Jurkat, Clone E6-1 (cell line): Measurements from ENCODE around the gene SIAH2.

Experiments
- DNase-seq: peaks from one replicate; pipeline ENCODE4 v3.0.0-alpha.2; 2011; ENCODE audit warnings: low read depth, low spot score
- H3K4me3 ChIP-seq: 2 replicates; pipeline ENCODE4 v1.5.1; 2011; ENCODE audit warnings: mild to moderate bottlenecking, low read length, control low read depth, moderate library complexity

Gene SIAH2

DNA sequence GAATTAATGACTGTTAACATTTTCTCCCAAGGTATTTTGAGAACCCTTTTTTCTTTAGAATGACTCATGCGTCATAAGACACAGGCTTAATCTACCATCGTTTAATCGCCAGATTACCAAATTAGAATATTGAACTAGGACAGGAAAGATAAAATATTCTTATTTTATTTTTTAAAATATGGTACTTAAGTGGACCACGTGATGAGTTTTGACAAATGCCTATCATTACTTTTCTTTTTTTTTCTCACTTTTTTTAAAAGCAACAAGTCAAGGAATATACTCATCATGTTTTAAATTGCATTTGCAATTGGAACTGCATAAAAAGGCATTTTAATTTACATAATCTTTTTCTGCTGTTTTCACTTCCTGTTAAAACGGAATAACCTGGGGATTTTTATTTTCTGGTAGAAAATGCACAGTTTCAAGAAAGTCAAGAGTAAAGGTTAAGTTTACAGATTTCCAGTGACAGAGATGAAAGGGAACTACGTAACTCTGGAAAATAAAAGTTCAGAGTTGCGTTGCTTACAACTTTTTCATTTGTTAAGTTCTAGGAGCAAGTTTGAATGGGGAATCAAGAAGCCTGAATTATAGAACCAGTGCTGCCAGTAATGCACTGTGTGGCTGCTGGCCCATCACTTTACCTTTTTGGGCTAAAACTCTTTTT lies 23.6 kb downstream of the SIAH2 start:
- no peak overlapping the region for H3K4me3 ChIP-seq
- DNase-seq, result no peak

DNA sequence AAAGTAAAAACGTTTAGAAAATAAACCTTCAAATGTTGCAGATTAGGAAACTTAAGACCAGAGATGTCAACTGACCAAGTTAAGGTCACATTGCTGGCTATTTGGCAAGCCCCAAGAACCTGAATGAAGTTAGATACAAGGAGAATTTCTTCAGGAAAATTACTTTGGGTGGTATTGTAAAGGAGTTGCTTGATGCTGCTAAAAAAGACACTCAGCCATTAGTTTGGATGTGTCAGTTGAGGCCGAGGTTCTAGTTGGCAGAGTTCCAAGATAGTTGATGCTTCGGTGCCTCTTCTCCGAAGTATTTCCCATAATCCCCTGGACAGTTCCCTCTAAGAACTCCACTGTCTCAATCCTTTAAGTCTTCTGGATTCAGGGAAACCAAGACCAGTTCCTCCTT lies 24.3 kb downstream of the SIAH2 start:
- DNase-seq, result no peak
- H3K4me3 ChIP-seq, result no peak overlapping the region

DNA sequence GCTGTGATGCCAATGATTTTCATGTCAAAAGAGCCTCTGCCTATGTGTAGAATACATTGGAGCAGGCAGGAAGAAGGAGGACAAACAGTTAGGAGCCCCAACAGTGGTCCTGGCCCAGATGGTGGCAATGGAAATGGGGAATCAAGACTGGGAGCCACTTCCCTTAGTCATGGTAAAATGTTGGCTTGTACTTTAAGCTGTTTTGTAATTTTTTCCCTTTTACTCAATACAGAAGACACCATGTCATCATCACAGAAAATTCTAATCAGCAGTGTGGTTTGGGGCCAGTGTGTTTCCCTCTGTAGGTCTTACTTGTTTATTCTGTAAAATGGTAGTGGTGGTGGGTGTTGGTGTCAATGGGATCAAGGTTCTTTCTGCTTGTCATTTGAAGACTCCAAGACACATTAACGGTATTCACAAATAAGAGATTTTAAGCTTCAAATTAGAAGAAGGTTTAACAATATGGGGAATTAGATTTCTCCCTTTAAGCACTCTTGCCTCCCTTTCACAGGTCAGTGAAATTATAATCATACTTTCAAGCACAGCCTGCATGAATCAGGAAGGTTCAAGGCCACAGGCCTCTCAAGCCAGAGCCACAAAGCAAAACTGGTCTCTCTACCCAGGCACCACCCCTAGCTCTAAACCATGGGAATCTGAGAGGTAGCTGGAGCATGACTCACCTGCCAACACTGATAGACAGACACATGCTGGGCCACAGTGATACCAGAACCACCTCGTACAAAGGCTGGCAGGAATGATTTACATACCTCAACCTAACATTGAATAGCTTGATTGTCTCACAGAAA lies 24.9 kb downstream of the SIAH2 start:
- no peak for DNase-seq
- H3K4me3 ChIP-seq, result no peak overlapping the region

DNA sequence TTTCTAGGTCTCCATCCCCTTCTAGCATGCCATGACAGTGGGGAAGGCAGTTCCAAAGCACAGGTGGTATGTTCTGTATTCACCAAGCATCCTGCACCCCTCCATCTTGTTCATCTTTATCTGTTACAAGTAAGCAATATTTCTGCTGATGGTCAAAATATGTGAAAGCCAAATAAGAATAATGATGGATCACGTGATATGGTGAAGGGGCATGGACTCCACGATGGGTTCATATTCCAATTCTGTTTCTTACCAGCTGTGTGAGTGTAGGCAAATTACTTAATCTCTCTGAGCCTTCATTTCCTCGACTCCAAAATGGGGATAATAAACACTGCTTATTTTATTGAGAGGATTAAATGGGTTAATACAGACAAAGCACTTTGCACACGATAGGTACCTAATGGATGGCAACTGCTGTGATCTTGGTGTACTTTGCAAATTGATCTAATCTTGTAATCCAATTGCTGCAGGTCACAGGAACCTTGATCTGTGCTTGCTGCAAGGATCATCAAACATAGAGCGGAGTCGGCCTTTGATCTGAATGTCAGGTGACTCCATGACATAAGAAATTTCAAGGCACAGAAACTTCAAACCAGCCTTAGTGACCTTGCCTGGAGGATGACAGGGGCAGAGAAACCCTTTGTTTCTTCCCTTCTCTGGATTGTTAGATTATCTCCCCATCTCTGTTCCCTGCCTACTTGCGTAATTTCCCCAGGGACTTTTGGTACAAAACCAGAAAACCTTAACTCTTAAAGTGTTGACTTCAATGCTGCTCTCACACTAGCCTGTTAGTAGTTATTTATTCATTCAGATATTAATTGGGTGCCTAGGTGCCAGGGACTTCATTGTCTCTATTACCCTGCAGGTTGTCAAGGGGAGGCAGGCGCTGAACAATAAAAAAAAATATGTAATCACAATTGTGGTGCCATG lies 25.8 kb downstream of the SIAH2 start:
- no peak for DNase-seq

DNA sequence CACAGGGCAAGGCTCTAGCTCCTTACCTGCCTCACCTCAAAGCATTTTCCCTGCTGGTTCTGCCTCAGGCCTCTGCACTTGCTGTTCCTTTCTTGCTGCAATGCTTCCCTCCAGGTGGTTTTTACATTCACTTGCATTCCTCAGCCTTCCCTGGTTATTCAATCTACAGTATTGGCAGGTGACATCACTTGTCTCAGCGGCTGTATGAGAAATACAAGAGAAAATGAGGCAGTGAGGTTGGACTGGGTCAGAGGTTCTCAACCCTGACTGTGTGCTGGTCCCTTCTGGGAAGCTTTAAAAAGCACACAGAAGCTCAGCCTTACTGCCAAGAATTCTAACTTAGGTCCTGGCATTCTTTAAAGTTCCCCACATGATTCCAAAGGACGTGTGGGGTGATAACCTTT lies 26.7 kb downstream of the SIAH2 start:
- H3K4me3 ChIP-seq, result no peak overlapping the region

More for the DNA sequence above, 25.8 kb downstream of the SIAH2 start:
- no peak overlapping the region for H3K4me3 ChIP-seq

DNA sequence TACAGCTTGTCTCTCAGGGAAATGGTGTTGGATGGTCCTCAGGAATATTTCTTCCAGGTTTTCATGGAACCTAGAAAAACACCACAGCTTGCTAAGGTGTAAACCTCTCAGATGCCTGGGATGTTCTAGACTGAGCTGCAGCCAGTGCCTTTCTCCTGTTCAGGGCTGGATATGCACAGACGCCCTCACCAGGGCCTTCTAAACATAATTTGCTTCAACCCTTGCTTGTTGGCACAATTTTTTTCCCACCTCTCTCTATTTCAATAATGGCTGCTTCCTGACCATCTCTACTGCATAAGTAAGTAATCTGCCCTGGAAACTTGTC lies 28.2 kb downstream of the SIAH2 start:
- no peak for DNase-seq
- no peak overlapping the region for H3K4me3 ChIP-seq

More for the DNA sequence above, 26.7 kb downstream of the SIAH2 start:
- DNase-seq, result no peak

DNA sequence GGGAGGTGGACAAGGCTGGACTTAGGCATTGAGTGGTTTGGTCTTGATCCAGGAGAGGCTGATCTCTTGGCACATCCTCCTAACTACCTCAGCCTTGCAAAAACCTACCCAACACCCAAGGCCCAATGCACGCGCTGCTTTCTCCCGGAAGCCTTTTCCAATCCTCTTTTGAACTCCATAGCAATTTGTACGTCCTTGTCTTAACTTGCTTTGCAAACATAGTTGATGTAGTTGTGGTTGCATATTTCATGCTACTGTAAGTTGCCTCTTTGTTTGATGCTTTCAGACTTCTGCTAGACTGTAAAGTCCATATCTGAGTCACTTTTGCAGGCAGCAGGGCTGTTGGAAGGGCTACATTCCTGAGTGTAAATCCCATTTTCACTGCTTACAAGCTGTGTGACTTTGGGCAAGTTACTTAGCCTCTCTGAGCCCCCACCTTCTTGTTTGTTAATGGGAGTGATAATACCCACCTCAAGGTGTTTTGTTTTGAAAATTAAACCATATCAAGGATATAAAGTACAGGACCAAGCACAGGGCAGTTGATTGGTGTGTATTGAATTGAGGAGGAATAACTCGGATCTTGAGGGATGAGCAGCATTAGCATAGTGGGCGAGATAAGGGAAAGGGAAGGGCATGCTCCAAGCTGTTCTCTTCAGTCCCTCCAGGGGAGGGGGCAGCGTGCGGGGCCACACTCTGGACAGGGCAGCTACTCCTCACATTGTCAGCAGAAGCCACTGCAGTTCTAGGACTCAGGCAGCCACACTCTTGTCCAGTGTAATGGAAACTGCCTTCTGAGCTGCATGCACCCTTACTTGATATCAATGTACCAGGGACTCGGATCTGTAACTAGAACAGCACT lies 28.8 kb downstream of the SIAH2 start:
- no peak for DNase-seq
- no peak overlapping the region for H3K4me3 ChIP-seq

DNA sequence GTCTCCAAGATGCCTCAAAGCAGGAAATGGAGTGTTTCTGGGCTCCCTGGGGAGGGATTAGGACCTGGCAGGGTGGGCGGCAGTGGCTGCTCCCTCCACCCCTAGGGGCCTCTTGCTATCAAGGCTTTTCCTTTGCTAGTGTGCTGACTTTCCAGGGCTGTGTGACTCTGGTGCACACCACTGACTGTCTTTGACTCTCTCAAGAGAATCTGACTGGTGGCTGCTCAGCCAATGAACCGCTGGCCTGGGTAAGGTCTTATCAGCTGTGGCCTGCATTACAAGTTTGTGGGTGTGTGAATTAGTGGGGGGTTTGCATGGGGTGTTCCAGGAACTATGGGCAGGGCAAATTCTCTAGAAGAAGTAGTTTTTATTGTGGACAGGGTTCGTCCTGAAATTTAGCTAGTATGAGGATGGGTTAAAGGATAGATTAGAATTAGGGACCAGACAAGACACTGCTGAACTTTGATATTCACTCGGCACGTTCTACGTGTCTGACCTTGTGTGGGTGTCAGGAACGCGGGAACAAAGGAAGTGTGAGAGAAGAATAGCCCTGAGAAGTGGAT lies 29.5 kb downstream of the SIAH2 start:
- no peak overlapping the region for H3K4me3 ChIP-seq
- DNase-seq, result no peak

DNA sequence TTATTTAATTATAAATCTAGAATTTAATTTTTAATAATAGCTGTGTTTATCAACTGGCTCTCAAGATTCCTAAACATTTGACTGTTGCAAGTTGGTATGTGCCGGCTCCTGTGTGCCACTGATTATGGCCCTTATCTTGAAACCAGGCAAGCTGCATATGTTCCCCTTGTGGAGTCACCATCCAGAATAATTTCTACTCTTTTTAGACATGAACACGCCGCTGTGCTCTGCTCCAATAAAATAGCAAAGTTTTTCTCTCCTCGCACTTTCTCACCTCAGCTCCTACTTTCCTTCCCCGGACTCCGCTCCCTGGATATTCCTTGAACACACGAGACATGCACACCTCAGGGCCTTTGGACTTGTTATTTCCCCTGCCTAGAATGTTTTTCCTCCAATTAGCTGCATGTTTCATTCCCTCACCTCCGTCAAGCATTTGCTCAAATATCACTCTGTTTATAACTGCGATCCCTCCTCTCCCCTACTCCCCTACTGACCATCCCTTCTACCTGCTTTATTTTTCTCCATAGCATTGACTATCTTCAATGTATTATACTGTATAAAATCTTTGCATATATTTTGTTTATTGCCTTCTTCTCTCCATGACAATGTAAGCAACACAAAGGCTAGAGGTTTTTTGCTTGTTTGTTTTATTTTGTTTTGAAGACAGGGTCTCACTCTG lies 33.1 kb downstream of the SIAH2 start:
- H3K4me3 ChIP-seq, result no peak overlapping the region

DNA sequence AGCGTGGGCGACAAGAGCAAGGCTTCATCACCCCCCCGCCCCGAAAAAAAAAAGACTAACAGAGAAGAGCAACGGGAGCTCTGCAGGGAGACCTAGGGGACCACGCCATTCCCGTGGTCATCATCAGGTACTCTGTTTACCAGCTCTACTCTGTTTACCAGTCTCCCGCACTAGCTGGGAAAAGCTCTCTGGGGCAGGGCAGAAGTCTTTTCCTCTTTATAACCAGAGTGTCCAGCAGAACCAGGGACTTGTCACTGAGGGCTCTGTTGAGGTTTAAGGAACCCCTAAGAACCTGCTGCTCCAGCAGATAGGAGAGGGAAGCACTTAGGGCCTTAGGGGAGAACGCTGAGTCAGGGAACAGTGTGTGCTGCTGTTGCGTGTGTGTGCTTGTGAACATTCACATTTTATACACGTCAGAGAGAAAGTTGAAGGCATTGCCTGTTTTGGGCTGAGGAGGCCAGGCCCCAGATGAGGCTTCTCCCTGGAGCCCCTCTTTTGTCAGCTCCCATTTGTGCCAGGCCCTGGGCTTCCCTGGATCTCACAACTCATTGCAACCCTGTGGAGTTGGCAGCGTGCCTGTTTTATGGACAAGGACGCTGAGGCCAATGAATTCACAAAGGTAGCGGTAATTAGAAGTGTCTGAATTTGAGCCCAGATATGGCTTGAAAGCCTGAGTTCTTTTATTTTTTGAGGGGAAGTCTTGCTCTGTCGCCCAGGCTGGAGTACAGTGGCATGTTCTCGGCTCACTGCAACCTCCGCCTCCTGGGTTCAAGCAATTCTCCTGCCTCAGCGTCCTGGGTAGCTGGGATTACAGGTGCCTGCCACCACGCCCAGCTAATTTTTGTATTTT lies 35.1 kb downstream of the SIAH2 start:
- no peak for DNase-seq

More for the DNA sequence above, 33.1 kb downstream of the SIAH2 start:
- DNase-seq, result no peak

DNA sequence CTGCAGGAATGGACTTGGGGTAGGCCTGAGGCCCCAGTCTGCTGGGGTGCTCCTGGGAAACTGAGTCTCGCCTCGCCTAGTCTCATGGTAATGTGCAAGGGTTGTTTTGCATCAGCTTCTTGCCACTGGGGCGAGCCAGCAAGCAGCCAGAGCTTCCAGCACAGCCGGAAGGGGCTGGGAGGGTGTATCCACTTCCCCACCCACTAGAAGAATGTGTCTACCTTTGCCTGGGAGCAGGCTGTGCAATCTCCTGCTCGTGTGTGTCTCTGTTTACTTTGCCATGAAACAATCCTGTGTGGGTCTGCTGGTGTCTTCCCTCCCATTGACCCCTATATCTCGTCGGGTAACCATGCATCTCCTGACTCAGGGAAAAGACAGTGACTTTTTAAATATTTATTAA lies 37.4 kb downstream of the SIAH2 start:
- no peak for DNase-seq
- H3K4me3 ChIP-seq, result no peak overlapping the region

More for the DNA sequence above, 35.1 kb downstream of the SIAH2 start:
- H3K4me3 ChIP-seq, result no peak overlapping the region

DNA sequence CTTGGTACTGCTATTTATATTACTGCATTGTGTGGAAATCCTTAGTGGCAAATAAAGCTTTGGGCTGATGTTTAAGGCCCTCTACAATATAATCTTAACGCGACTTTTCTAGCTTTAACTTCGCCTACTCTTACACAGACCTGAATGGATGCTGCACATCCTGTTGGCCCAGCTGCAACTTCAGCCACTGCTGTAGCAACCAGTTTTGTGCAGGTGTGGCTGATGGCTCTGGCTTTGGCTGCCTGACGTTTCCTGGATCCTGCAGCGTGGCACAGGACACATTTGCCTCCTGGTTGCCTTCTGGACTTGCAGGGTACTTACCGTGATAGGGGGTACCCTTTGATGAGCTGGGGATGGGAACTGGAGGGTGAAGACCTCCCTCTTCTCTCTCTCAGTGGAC lies 39.0 kb downstream of the SIAH2 start:
- DNase-seq, result peak; percentile 60
- H3K4me3 ChIP-seq, result no peak overlapping the region

DNA sequence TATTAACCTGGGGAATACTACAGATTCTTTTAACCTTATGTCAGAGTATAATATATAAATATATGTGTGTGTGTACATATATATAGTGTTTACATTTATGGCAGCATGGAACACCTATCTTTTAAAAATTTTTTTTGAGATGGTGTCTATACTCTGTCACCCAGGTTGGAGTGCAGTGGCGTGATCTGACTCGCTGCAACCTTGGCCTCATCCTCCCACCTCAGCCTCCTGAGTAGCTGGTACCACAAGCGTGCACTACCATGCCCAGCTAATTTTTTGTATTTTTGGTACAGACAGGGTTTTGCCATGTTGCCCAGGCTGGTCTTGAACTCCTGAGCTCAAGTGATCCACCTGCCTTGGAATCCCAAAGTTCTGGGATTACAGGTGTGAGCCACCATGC lies 40.7 kb downstream of the SIAH2 start:
- no peak for DNase-seq
- no peak overlapping the region for H3K4me3 ChIP-seq

DNA sequence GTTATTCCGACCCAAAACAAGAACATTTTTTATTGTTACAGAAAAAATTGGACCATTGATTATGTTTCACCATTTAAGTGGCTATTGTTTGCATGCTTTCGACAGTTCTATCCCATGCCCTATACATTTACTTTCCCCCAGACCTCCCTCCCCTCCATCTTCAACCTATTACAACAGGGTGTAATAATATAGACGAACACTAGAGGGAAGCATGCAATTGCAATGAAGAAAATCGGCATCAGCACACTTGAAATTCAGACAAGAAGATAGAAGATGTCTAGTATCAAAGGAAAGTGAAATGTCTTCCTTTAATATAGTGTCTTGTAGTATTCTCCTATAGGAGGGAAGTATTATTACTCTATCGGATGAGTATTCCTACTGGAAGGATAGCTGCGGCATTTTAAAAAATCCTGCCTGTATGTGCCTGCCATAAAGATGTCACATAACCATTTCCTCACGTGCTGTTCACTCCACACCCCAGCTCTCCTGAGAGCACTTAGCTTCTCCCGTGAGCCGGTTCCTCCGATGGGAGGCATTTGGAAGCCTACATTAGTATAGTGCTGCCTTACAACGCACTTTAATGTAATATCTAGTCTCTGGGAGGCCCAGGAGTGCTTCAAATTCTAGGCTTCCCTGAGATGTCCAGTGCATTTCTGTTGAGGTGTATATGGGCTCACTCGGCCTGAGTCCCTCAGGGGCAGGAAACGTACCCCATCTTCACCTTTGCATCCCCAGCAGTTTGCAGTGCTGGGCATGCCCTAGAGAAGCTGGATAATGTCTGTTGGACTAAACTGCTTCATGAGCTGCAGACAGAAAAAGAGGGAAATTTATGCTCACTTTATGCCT lies 41.5 kb downstream of the SIAH2 start:
- DNase-seq, result peak; percentile 76
- no peak overlapping the region for H3K4me3 ChIP-seq

DNA sequence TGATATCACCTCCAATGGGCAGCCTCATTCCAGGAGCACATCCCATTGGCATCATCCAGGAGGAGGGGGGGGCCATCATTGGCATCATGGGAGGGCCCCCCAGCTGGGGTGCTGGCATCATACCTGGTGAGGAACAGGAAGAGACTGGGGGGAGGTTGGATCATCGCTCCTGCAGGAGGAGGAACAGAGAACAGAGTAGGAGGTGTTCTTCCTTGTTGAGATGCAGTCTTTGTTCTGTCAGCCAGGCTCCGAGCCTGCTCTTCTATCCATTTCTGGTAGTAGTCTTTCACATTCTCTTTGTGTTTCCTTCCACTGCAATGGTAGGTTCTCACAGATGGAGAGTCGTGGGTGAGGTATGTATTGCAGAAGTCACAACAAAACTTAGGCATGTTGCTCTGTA lies 42.5 kb downstream of the SIAH2 start:
- no peak overlapping the region for H3K4me3 ChIP-seq
- DNase-seq, result no peak

DNA sequence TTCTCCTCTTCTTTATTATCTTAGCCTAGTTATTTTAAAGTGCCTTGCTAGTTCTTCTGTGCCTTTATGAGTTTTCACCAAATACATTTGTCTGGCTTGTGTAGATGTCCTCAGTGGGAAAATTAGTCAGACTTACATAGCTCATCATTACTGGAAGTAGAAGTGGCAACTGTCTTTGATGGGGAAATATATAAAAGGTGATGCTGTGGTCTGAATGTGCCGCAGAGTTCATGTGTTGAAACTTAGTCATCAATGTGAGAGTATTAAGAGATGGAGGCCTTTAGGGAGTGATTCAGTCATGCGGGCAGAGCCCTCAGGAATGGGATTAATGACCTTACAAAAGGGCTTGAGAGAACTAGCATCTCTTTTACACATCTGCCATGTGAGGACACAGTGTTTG lies 52.9 kb downstream of the SIAH2 start:
- DNase-seq, result no peak
- no peak overlapping the region for H3K4me3 ChIP-seq
